GM18867 (cell line): ENCODE measurements around the gene ESYT3.
"Not testable (repeated sequence)": the region's sequence is repeated elsewhere in the genome, so short reads cannot be mapped to it uniquely, and the experiment has no call there.

Source experiments
- ATAC-seq: cut with Tn5 transposase; IDR thresholded peaks from one replicate; pipeline ENCODE4 v1.9.1; 2021; ENCODE audit warnings: mild to moderate bottlenecking, moderate library complexity; ENCODE audit not compliant: unreplicated experiment

The ESYT3 gene

DNA sequence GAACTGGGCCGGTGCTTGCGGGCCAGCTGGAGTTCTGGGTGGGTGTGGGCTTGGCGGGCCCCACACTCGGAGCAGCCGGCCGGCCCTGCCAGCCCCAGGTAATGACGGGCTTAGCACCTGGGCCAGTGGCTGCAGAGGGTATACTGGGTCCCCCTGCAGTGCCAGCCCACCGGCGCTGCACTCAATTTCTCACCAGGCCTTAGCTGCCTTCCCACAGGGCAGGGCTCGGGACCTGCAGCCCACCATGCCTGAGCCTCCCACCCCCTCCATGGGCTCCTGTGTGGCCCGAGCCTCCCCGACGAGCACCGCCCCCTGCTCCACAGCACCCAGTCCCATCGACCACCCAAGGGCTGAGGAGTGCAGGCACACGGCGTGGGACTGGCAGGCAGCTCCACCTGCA lies 50.3 kb downstream of the ESYT3 start:
- not testable (repeated sequence) for ATAC-seq

DNA sequence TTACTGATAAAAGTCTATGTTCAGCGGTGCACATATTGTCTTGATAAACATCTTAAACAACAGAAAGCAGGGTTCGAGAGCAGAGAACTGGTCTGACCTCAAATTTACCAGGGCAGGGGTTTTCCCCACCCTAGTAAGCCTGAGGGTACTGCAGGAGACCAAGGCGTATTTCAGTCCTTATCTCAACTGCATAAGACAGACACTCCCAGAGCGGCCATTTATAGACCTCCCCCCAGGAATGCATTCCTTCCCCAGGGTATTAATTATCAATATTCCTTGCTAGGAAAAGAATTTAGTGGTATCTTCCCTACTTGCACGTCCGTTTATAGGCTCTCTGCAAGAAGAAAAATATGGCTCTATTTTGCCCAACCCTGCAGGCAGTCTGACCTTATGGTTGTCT lies 52.2 kb downstream of the ESYT3 start:
- ATAC-seq = not testable (repeated sequence)

DNA sequence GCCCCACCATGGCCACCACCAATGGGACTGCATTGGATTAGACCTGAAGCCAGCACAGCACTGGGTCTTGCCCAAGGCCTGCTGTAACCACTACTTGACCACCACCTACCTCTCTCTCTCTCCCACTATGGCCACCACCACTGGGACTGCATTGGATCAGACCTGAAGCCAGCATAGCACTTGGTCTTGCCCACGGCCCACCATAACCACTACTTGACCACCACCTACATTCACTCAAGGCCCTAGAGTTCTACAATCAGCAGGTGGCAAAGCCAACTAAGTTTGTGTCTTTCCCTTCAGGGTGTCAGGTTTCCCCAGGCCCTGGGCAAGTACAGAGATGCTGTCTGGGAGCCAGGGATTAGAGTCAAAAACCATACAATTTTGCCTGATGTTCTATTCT lies 57.6 kb downstream of the ESYT3 start:
- ATAC-seq = no peak

DNA sequence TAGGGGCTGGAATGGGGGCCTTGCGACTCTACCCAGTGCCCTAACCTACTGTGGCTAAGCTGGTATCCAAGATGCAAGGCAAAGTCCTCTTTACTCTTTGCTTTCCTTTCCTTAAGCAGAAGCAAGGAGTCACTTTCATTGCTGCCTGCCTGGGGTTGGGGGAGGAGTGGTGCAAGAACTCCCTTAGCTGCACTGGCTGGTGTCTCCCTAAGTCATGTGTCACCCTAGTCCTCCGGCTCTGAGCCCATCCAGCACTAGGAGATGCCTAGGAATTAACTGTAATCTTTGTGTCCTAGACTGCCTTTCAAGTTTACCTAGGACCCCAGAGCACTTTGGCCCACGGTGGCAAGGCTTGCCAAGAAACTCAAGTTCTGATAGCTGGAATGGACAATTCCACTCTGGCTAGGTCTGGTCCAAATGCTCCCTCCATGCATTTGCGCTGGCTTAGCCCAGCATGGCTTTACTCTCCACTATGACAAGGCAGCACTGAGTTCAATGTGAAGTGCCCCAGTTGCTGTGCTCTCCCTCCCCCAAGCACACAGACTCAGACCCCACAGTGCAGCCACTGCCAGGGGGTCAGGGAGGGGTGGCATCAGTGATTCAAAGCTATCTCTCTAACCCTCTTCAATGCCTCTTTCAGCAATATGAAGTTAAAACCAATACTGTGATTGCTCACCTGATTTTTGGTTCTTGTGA lies 58.7 kb downstream of the ESYT3 start:
- no peak for ATAC-seq

DNA sequence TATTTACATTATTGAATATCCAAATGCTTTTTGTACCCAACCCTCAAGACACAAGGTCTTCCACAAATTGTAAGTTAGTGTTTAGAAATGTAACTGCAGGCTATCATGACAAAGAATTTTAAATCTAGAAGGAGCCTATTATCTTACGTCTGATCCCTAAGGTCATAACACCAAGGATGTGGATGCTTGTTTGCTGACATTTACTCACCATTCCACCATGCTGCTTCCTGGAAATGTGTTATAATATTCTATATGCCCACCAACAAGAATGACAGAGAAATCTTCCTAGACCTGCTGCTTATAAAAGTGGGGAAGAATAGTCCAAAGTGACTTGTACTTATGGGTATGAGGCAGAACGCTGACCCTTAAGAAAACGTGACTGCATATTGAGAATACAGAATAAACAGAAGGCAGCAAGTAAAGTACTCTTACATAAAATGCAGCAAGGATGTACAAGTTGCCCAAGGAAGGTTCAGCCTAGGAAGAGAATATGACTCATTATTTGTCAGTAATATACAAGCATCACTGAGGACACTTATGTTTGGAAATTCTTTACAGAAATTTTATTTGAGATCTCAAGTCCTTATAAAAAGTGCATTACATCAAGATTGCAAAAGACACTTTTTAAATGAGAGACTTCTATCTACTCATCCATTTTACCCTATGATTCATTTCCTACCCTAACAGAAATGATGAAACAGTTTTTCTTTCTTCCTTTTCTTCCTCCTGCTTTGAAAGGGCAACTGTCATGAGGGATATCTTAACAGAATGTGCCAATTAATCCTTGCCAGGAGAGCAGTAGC lies 59.6 kb downstream of the ESYT3 start:
- ATAC-seq = no peak

DNA sequence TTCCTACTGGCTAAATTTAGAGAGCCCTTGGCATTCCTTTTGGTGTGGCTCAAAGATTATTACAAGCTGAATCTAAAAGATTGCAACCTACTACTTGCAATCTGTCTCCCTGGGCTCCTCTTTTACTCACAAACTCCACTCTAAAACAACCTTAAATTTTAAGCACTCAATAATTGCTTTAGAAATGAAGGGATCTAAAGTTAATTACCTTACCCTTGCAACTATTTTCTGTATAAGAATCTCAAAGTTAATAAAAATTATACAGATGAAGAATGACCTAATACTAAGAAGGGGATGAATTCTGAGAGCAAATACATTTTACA lies 60.2 kb downstream of the ESYT3 start:
- no peak for ATAC-seq

DNA sequence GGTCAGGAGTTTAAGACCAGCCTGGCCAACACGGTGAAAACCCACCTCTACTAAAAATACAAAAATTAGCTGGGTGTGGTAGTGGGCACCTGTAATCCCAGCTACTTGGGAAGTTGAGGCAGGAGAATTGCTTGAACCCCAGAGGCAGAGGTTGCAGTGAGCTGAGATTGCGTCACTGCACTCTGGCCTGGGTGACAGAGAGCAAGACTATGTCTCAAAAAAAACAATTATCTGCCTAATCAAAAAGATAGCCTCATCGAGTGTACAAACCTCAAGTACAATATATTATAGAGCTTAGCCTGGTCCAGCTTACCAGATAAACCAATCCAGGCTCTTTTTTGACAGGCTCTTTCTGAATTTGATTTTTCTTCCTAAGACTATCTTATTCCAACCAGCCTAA lies 61.2 kb downstream of the ESYT3 start:
- ATAC-seq = not testable (repeated sequence)

DNA sequence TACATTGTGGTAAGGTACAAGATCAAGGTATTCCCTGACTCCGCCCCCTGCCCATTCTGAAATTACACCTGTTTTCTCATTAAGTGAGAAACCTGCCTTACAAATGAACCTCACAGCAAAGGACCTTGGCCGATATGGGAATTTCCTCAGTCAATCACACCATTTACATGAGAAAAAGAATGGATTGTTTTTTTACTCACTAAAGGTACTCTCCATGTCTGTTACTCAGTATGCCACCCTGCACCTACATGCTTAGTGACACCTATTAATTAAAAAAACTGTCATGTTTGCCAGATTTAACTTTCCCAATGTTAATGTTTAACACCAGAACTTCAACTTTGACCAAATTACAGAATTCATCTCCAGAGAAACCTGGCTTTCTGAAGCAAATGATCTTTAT lies 62.0 kb downstream of the ESYT3 start:
- no peak for ATAC-seq

DNA sequence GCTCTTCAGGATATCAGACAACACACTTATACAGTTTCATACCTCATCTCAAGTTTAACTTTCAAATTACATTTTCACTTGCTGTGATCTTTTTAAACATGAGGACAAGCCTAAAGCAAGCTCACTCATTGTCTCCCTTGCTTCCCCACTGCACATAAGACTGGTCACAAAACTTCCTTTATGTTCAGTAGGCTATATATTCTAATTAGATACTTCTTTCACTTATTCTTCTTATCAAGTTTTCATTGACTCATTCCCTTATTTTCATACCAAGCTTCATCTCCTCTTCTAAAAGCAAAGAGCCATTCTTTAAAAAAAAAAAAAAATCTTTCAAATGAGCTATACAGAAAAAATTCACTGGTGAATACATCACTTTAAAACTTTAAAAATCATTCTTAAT lies 62.6 kb downstream of the ESYT3 start:
- ATAC-seq = no peak

DNA sequence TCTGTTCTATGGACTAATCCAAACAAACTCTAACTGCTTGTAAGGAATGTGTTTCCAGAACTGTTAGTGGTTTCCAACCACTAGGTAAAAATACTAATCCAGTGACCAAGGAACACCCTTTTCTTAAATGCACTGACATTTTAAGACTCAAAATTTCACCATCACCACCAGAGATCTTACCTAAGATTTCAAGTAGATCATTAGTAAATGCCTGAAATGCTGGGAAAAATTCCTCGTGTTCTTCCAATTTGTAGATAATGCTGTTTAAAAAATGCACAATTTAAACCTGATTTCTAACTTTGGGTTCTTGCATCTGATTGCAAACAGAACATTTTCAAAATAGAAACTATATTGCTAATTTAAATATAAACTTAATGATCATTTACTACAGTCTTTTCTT lies 63.4 kb downstream of the ESYT3 start:
- no peak for ATAC-seq

DNA sequence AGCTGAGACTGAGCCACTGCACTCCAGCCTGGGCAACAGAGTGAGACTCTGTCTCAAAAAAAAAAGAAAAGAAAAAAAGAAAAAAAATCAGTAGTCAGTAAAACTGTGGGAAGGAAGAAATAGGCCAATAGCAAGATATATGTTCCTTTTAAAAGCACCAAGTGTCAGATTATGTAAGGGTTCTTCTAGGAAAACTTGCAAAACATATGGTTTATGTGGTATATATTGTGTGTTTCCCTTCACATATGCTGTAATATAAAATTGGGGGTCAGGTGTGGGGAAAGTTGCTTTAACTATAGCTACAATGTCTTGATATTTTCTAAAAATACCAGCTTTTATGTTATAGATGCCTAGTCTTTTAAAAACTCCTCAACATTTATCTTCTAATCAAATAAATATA lies 64.6 kb downstream of the ESYT3 start:
- no peak for ATAC-seq

DNA sequence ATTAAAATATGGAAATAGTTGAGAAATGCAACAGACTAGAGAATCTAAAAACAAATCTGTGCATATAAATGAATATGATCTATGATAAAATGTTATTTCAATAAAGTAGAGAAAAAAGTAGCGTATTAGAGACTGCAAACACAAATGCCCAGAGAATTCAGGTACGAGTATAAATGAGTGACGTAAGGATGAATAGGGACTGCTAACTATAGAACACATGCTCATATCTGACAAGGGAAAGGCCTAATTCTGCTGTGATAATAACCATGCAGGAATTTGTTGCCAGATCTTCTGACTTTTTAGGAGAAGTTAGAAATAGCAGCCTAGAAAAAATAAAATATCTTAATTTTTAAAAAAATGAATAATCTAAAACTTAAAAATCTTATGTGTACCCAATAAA lies 73.1 kb downstream of the ESYT3 start:
- no peak for ATAC-seq

DNA sequence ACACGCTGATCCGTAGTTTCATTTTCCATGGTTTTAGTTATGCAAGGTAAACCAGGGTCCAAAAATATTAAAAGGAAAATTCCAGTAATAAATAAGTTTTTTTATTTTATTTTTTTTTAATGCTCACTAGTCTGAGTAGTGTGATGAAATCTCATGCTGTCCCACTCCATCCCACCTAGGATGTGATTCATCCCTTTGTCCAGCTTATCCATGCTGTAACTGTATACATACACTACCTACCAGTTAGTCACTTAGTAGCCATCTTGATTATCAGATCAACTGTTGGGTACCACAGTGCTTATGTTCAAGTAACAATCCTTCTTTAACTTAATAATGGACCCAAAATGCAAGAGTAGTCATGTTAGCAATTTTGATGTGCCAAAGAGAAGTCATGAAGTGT lies 75.2 kb downstream of the ESYT3 start:
- ATAC-seq = no peak

DNA sequence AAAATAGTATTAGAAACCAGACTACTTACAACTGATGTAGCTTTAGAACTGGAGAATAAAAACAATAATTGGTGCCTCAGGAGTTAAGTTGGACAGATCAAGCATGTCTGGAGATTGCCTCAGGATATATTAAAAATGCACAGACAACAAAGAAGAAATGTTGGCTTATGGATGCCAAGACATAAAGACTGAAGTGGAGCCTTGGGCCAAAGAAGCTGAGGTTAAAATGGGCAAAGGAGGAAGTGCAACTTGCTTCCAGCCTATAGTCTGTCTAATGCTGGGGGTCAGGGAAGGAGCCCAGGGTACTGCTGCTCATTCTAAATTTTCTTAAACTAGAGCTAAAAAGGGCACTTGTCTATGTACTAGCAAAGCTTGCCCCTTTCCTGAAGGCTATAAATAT lies 77.5 kb downstream of the ESYT3 start:
- ATAC-seq = no peak

DNA sequence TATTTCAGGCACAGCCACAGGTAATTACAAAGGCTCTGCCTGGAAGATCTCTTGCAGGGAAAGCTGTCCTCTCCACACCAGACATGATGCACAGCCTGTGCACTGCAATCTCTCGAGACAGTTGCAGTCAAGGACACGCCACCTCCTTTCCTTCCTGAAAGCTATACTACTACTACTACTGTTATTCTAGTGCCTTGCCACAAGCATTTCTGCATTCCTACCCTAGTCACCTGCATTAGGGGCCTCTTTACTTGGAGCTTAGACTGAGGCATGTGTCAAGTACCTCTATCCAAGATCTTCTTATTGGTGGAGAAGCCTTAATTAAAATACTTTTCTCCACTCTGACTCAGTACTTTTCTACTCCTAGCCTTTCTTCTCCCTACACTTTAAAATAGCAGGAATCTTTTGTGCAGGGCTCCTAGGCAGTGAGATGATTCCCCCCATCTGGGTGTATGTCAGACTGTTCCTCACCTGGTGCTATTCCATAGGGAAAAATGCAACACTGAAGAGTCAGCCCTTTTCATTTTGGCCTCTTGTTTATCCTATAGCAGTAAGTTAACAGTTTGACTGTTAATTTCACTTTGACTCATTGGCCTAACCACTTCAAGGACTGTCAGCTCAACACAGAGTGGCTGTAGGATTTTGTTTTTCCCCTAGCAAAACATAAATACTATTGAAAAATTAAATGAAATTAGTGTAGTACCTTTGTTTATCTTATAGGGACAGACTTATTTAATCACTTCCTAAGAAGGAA lies 78.9 kb downstream of the ESYT3 start:
- peak; percentile 83 for ATAC-seq

DNA sequence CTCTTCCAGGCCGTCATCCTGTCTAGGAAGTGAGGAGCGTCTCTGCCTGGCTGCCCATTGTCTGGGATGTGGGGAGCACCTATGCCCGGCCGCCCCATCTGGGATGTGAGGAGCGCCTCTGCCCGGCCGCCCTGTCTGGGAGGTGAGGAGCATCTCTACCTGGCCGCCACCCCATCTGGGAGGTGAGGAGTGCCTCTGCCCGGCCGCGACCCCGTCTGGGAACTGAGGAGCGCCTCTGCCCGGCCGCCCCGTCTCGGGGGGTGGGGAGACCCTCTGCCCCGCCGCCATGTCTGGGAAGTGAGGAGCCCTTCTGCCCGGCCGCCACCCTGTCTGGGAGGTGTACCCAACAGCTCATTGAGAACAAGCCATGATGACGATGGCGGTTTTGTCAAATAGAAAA lies 87.0 kb downstream of the ESYT3 start:
- not testable (repeated sequence) for ATAC-seq
